Measurements from ENCODE around the gene TMEM37.

TMEM37 gene

GRCh38 chr2:119424284-119425118 lies 7.2 kb upstream of the TMEM37 start:
- no peak for TF ChIP-seq YY1 (IDR thresholded peaks at IDR 0.05; ENCODE audit: insufficient read depth, insufficient read length)
- no peak for TF ChIP-seq SUZ12 (IDR thresholded peaks at IDR 0.05; ENCODE audit: extremely low read depth, insufficient read depth, insufficient read length)
- no peak for TF ChIP-seq ZNF274 (IDR thresholded peaks at IDR 0.05; ENCODE audit: low read depth, low read length)
- Histone ChIP-seq H3K9me3 (ENCODE audit: insufficient read depth, low read length) (peaks cover 24% of the 10 kb centered on the region), H3K27me3 (ENCODE audit: insufficient read depth, insufficient read length) (peaks cover 4% of the 10 kb centered on the region), H3K4me1 (ENCODE audit: insufficient read depth, insufficient read length) (peaks cover 11% of the 10 kb centered on the region), H3K36me3 (ENCODE audit: insufficient read depth, insufficient read length, low read length) (no peaks in the 10 kb centered on the region), H3K9ac (ENCODE audit: insufficient read length, low read depth) (no peak overlapping the region), H3K4me3 (ENCODE audit: insufficient read length, low read depth) (no peak overlapping the region)
- no peak for DNase-seq (ENCODE audit: low read depth, low spot score)

GRCh38 chr2:119425119-119425405 lies 6.6 kb upstream of the TMEM37 start:
- TF ChIP-seq SUZ12 (IDR thresholded peaks at IDR 0.05; ENCODE audit: extremely low read depth, insufficient read depth, insufficient read length) (no peak), YY1 (IDR thresholded peaks at IDR 0.05; ENCODE audit: insufficient read depth, insufficient read length) (no peak), ZNF274 (IDR thresholded peaks at IDR 0.05; ENCODE audit: low read depth, low read length) (no peak)
- Histone ChIP-seq H3K4me3 (ENCODE audit: insufficient read length, low read depth) (no peak overlapping the region), H3K4me1 (ENCODE audit: insufficient read depth, insufficient read length) (peaks cover 13% of the 10 kb centered on the region), H3K27me3 (ENCODE audit: insufficient read depth, insufficient read length) (peaks cover 4% of the 10 kb centered on the region), H3K9me3 (ENCODE audit: insufficient read depth, low read length) (peaks cover 22% of the 10 kb centered on the region), H3K36me3 (ENCODE audit: insufficient read depth, insufficient read length, low read length) (no peaks in the 10 kb centered on the region), H3K9ac (ENCODE audit: insufficient read length, low read depth) (no peak overlapping the region)
- DNase-seq (ENCODE audit: low read depth, low spot score) = no peak

- Histone ChIP-seq H3K36me3 (ENCODE audit: insufficient read depth, insufficient read length, low read length) (no peaks in the 10 kb centered on the region), H3K4me1 (ENCODE audit: insufficient read depth, insufficient read length) (peaks cover 16% of the 10 kb centered on the region), H3K4me3 (ENCODE audit: insufficient read length, low read depth) (no peak overlapping the region), H3K9ac (ENCODE audit: insufficient read length, low read depth) (no peak overlapping the region), H3K9me3 (ENCODE audit: insufficient read depth, low read length) (peaks cover 16% of the 10 kb centered on the region), H3K27me3 (ENCODE audit: insufficient read depth, insufficient read length) (peaks cover 4% of the 10 kb centered on the region)
- DNase-seq (ENCODE audit: low read depth, low spot score) = no peak
- TF ChIP-seq SUZ12 (IDR thresholded peaks at IDR 0.05; ENCODE audit: extremely low read depth, insufficient read depth, insufficient read length) (no peak), ZNF274 (IDR thresholded peaks at IDR 0.05; ENCODE audit: low read depth, low read length) (no peak), YY1 (IDR thresholded peaks at IDR 0.05; ENCODE audit: insufficient read depth, insufficient read length) (no peak)
These were observed 5.8 kb upstream of the TMEM37 start for GRCh38 chr2:119425620-119426395.

GRCh38 chr2:119426396-119426675 lies 5.3 kb upstream of the TMEM37 start:
- TF ChIP-seq YY1 (IDR thresholded peaks at IDR 0.05; ENCODE audit: insufficient read depth, insufficient read length) (no peak), SUZ12 (IDR thresholded peaks at IDR 0.05; ENCODE audit: extremely low read depth, insufficient read depth, insufficient read length) (no peak), ZNF274 (IDR thresholded peaks at IDR 0.05; ENCODE audit: low read depth, low read length) (no peak)
- Histone ChIP-seq H3K4me3 (ENCODE audit: insufficient read length, low read depth) (no peak overlapping the region), H3K27me3 (ENCODE audit: insufficient read depth, insufficient read length) (peaks cover 4% of the 10 kb centered on the region)

GRCh38 chr2:119426801-119427395 lies 4.8 kb upstream of the TMEM37 start:
- no peak for DNase-seq (ENCODE audit: low read depth, low spot score)
- H3K4me3 ChIP-seq (ENCODE audit: insufficient read length, low read depth) = no peak overlapping the region
- no peaks in the 10 kb centered on the region for H3K36me3 ChIP-seq (ENCODE audit: insufficient read depth, insufficient read length, low read length)
- H3K4me1 ChIP-seq (ENCODE audit: insufficient read depth, insufficient read length) = peaks cover 16% of the 10 kb centered on the region
- TF ChIP-seq YY1 (IDR thresholded peaks at IDR 0.05; ENCODE audit: insufficient read depth, insufficient read length) (no peak), SUZ12 (IDR thresholded peaks at IDR 0.05; ENCODE audit: extremely low read depth, insufficient read depth, insufficient read length) (no peak), ZNF274 (IDR thresholded peaks at IDR 0.05; ENCODE audit: low read depth, low read length) (no peak)
- H3K27me3 ChIP-seq (ENCODE audit: insufficient read depth, insufficient read length) = peaks cover 4% of the 10 kb centered on the region
- peaks cover 5% of the 10 kb centered on the region; the same call in 1 of the 2 replicates for H3K9me3 ChIP-seq (ENCODE audit: insufficient read depth, low read length)
- H3K9ac ChIP-seq (ENCODE audit: insufficient read length, low read depth) = no peak overlapping the region

More at GRCh38 chr2:119426396-119426675, 5.3 kb upstream of the TMEM37 start:
- Histone ChIP-seq H3K9ac (ENCODE audit: insufficient read length, low read depth) (no peak overlapping the region), H3K36me3 (ENCODE audit: insufficient read depth, insufficient read length, low read length) (no peaks in the 10 kb centered on the region), H3K9me3 (ENCODE audit: insufficient read depth, low read length) (peaks cover 10% of the 10 kb centered on the region), H3K4me1 (ENCODE audit: insufficient read depth, insufficient read length) (peaks cover 16% of the 10 kb centered on the region)
- DNase-seq (ENCODE audit: low read depth, low spot score) = no peak

GRCh38 chr2:119427756-119428155 lies 3.9 kb upstream of the TMEM37 start:
- no peak for DNase-seq (ENCODE audit: low read depth, low spot score)

More at GRCh38 chr2:119427756-119428155, 3.9 kb upstream of the TMEM37 start:
- Histone ChIP-seq H3K36me3 (ENCODE audit: insufficient read depth, insufficient read length, low read length) (no peaks in the 10 kb centered on the region), H3K9ac (ENCODE audit: insufficient read length, low read depth) (no peak overlapping the region), H3K27me3 (ENCODE audit: insufficient read depth, insufficient read length) (peaks cover 9% of the 10 kb centered on the region), H3K4me1 (ENCODE audit: insufficient read depth, insufficient read length) (peaks cover 18% of the 10 kb centered on the region), H3K4me3 (ENCODE audit: insufficient read length, low read depth) (no peak overlapping the region), H3K9me3 (ENCODE audit: insufficient read depth, low read length) (no peaks in the 10 kb centered on the region)
- TF ChIP-seq YY1 (IDR thresholded peaks at IDR 0.05; ENCODE audit: insufficient read depth, insufficient read length) (no peak), SUZ12 (IDR thresholded peaks at IDR 0.05; ENCODE audit: extremely low read depth, insufficient read depth, insufficient read length) (no peak), ZNF274 (IDR thresholded peaks at IDR 0.05; ENCODE audit: low read depth, low read length) (no peak)
